ENCODE data around the gene OGFRL1.

Gene OGFRL1

GRCh38 chr6:71335544-71335943 is 46.9 kb downstream of the OGFRL1 start:
- Histone ChIP-seq H3K4me1 (ENCODE audit: control insufficient read depth, insufficient read depth, low read length) (peaks cover 12% of the 10 kb centered on the region), H3K36me3 (ENCODE audit: insufficient read depth, low read length) (no peaks in the 10 kb centered on the region), H3K9me3 (replicated peaks; ENCODE audit: low read length) (no peaks in the 10 kb centered on the region)

GRCh38 chr6:71336901-71337300 is 48.3 kb downstream of the OGFRL1 start:
- Histone ChIP-seq H3K4me2 (ENCODE audit: low read length) (no peak overlapping the region), H3K4me1 (ENCODE audit: control insufficient read depth, insufficient read depth, low read length) (peaks cover 12% of the 10 kb centered on the region), H3K9me3 (replicated peaks; ENCODE audit: low read length) (no peaks in the 10 kb centered on the region), H3K27me3 (ENCODE audit: control insufficient read depth, insufficient read depth, low read length) (no peaks in the 10 kb centered on the region), H3K36me3 (ENCODE audit: insufficient read depth, low read length) (no peaks in the 10 kb centered on the region), H3K4me3 (ENCODE audit: low read length) (no peak overlapping the region), H3K9ac (ENCODE audit: low read depth, low read length) (no peak overlapping the region)

More at GRCh38 chr6:71335544-71335943, 46.9 kb downstream of the OGFRL1 start:
- no peak overlapping the region for H3K9ac ChIP-seq (ENCODE audit: low read depth, low read length)
- H3K27me3 ChIP-seq (ENCODE audit: control insufficient read depth, insufficient read depth, low read length) = no peaks in the 10 kb centered on the region
- no peak overlapping the region for H3K4me2 ChIP-seq (ENCODE audit: low read length)
- H3K4me3 ChIP-seq (ENCODE audit: low read length) = no peak overlapping the region

- Histone ChIP-seq H3K36me3 (ENCODE audit: insufficient read depth, low read length) (peaks cover 5% of the 10 kb centered on the region), H3K4me2 (ENCODE audit: low read length) (no peak overlapping the region), H3K27me3 (ENCODE audit: control insufficient read depth, insufficient read depth, low read length) (no peaks in the 10 kb centered on the region), H3K9me3 (replicated peaks; ENCODE audit: low read length) (no peaks in the 10 kb centered on the region), H3K4me1 (ENCODE audit: control insufficient read depth, insufficient read depth, low read length) (peaks cover 7% of the 10 kb centered on the region), H3K4me3 (ENCODE audit: low read length) (no peak overlapping the region), H3K9ac (ENCODE audit: low read depth, low read length) (no peak overlapping the region)
Observed at GRCh38 chr6:71338540-71339316, 50.1 kb downstream of the OGFRL1 start.

GRCh38 chr6:71342772-71343171 is 54.2 kb downstream of the OGFRL1 start:
- no peak overlapping the region for H3K4me2 ChIP-seq (ENCODE audit: low read length)
- H3K9me3 ChIP-seq (replicated peaks; ENCODE audit: low read length) = no peaks in the 10 kb centered on the region
- H3K4me3 ChIP-seq (ENCODE audit: low read length) = no peak overlapping the region
- peaks cover 9% of the 10 kb centered on the region for H3K36me3 ChIP-seq (ENCODE audit: insufficient read depth, low read length)
- H3K27me3 ChIP-seq (ENCODE audit: control insufficient read depth, insufficient read depth, low read length) = no peaks in the 10 kb centered on the region
- H3K9ac ChIP-seq (ENCODE audit: low read depth, low read length) = no peak overlapping the region
- H3K4me1 ChIP-seq (ENCODE audit: control insufficient read depth, insufficient read depth, low read length) = no peaks in the 10 kb centered on the region

- Histone ChIP-seq H3K9ac (ENCODE audit: low read depth, low read length) (no peak overlapping the region), H3K36me3 (ENCODE audit: insufficient read depth, low read length) (peaks cover 9% of the 10 kb centered on the region), H3K27me3 (ENCODE audit: control insufficient read depth, insufficient read depth, low read length) (no peaks in the 10 kb centered on the region), H3K4me1 (ENCODE audit: control insufficient read depth, insufficient read depth, low read length) (peaks cover 17% of the 10 kb centered on the region), H3K9me3 (replicated peaks; ENCODE audit: low read length) (no peaks in the 10 kb centered on the region), H3K4me2 (ENCODE audit: low read length) (no peak overlapping the region), H3K4me3 (ENCODE audit: low read length) (no peak overlapping the region)
Observed at GRCh38 chr6:71345476-71346333, 57.1 kb downstream of the OGFRL1 start.

GRCh38 chr6:71346334-71346694 is 57.7 kb downstream of the OGFRL1 start:
- no peaks in the 10 kb centered on the region for H3K9me3 ChIP-seq (replicated peaks; ENCODE audit: low read length)
- H3K4me1 ChIP-seq (ENCODE audit: control insufficient read depth, insufficient read depth, low read length) = peaks cover 21% of the 10 kb centered on the region
- no peak overlapping the region for H3K4me2 ChIP-seq (ENCODE audit: low read length)
- peaks cover 9% of the 10 kb centered on the region for H3K36me3 ChIP-seq (ENCODE audit: insufficient read depth, low read length)
- H3K9ac ChIP-seq (ENCODE audit: low read depth, low read length) = no peak overlapping the region
- no peaks in the 10 kb centered on the region for H3K27me3 ChIP-seq (ENCODE audit: control insufficient read depth, insufficient read depth, low read length)
- no peak overlapping the region for H3K4me3 ChIP-seq (ENCODE audit: low read length)

GRCh38 chr6:71347119-71347518 is 58.5 kb downstream of the OGFRL1 start:
- Histone ChIP-seq H3K9me3 (replicated peaks; ENCODE audit: low read length) (no peaks in the 10 kb centered on the region), H3K36me3 (ENCODE audit: insufficient read depth, low read length) (peaks cover 9% of the 10 kb centered on the region), H3K9ac (ENCODE audit: low read depth, low read length) (no peak overlapping the region), H3K4me1 (ENCODE audit: control insufficient read depth, insufficient read depth, low read length) (peaks cover 21% of the 10 kb centered on the region), H3K4me3 (ENCODE audit: low read length) (no peak overlapping the region), H3K27me3 (ENCODE audit: control insufficient read depth, insufficient read depth, low read length) (no peaks in the 10 kb centered on the region), H3K4me2 (ENCODE audit: low read length) (no peak overlapping the region)

- Histone ChIP-seq H3K36me3 (ENCODE audit: insufficient read depth, low read length) (peaks cover 3% of the 10 kb centered on the region), H3K9me3 (replicated peaks; ENCODE audit: low read length) (no peaks in the 10 kb centered on the region), H3K4me1 (ENCODE audit: control insufficient read depth, insufficient read depth, low read length) (peaks cover 21% of the 10 kb centered on the region), H3K9ac (ENCODE audit: low read depth, low read length) (peak overlapping the region; percentile 61), H3K4me2 (ENCODE audit: low read length) (peak overlapping the region; percentile 57), H3K27me3 (ENCODE audit: control insufficient read depth, insufficient read depth, low read length) (no peaks in the 10 kb centered on the region), H3K4me3 (ENCODE audit: low read length) (no peak overlapping the region)
Observed at GRCh38 chr6:71349395-71349794, 60.8 kb downstream of the OGFRL1 start.

GRCh38 chr6:71349976-71350615 is 61.5 kb downstream of the OGFRL1 start:
- Histone ChIP-seq H3K36me3 (ENCODE audit: insufficient read depth, low read length) (no peaks in the 10 kb centered on the region), H3K4me2 (ENCODE audit: low read length) (peak overlapping the region; percentile 57), H3K4me3 (ENCODE audit: low read length) (peak overlapping the region; percentile 28), H3K9me3 (replicated peaks; ENCODE audit: low read length) (no peaks in the 10 kb centered on the region), H3K27me3 (ENCODE audit: control insufficient read depth, insufficient read depth, low read length) (no peaks in the 10 kb centered on the region), H3K9ac (ENCODE audit: low read depth, low read length) (peak overlapping the region; percentile 61), H3K4me1 (ENCODE audit: control insufficient read depth, insufficient read depth, low read length) (peaks cover 21% of the 10 kb centered on the region)

GRCh38 chr6:71351190-71351589 is 62.6 kb downstream of the OGFRL1 start:
- H3K36me3 ChIP-seq (ENCODE audit: insufficient read depth, low read length) = no peaks in the 10 kb centered on the region
- H3K4me3 ChIP-seq (ENCODE audit: low read length) = no peak overlapping the region
- H3K27me3 ChIP-seq (ENCODE audit: control insufficient read depth, insufficient read depth, low read length) = no peaks in the 10 kb centered on the region
- no peak overlapping the region for H3K4me2 ChIP-seq (ENCODE audit: low read length)
- H3K9ac ChIP-seq (ENCODE audit: low read depth, low read length) = no peak overlapping the region
- peaks cover 21% of the 10 kb centered on the region for H3K4me1 ChIP-seq (ENCODE audit: control insufficient read depth, insufficient read depth, low read length)
- no peaks in the 10 kb centered on the region for H3K9me3 ChIP-seq (replicated peaks; ENCODE audit: low read length)

Data from skeletal muscle satellite cell (primary cell).